ENCODE results near the gene CACNB2.
A peak's percentile ranks its signal among the peaks of the same experiment; 100 is the strongest.

CACNB2 gene

DNA sequence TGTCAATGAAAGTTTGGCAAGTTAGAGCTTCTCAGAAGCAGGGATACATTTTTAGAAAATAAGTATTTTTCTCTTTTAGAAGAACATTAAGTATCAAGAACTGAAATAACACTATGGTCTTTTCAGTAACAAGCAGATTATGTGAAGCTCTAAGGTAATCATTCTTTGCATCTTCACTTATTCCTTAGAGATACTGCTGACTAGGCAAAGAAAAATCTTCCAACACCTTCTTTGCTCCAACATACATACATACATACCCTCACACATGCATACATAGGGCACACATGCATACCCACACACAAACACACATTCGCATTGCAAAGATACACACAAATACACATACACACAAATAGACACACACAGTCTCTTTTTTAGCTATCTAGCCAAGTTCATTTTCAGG lies 37.8 kb upstream of the CACNB2 start:
- H3K27ac ChIP-seq (replicated peaks) = no peak overlapping the region

DNA sequence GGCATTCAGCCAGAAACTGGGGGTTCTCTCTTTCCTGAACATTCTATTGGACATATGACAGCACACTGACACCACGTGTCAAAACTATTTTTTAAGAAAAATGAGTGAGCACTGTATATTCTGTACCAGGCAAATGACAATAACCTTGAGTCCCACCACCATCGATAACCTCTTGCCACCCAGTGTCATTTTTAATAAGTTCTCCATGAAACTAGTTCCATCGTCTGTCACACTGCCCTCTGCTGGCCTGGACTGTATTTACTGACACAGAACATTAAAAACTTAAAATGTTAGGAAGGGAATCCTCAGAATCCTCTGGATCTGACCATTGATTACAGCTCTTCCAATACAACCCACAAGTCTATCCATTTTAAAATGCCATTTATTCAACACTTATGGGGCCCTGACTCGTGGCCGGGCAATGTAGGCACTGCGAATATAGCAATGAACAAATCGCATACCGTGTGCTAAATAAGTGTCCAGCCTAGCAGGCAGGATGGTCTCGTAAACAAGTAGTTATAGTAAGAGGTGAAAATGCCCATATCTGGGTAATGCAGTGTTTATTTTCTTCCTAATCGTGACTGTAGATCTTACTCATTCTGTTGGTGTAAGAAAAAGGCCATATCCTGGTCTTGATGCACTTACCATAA lies 35.9 kb upstream of the CACNB2 start:
- TF ChIP-seq GABPA (IDR thresholded peaks at IDR 0.05; ENCODE audit: low read depth) = no peak
- no peak for TF ChIP-seq POLR2AphosphoS5 (IDR thresholded peaks at IDR 0.05; ENCODE audit: low read depth)
- TF ChIP-seq SPI1 (IDR thresholded peaks at IDR 0.05; ENCODE audit: borderline replicate concordance, low read depth) = no peak
- TF ChIP-seq REST (IDR thresholded peaks at IDR 0.05; ENCODE audit: insufficient replicate concordance, low read depth) = no peak
- no peak for TF ChIP-seq CTCF (IDR thresholded peaks at IDR 0.05; ENCODE audit: insufficient read depth, low read length)
- DNase-seq (ENCODE audit: low read depth in 1 of 2, low spot score in 1 of 2) = peak in 1 of 2 experiments; percentile 4
- H3K27ac ChIP-seq (replicated peaks) = no peak overlapping the region
- no peak overlapping the region for H3K4me3 ChIP-seq (replicated peaks; ENCODE audit: insufficient read depth, low read length)
- H3K27me3 ChIP-seq (ENCODE audit: insufficient read depth, poor library complexity, severe bottlenecking) = no peaks in the 10 kb centered on the region

More for the DNA sequence above, 37.8 kb upstream of the CACNB2 start:
- no peak for TF ChIP-seq SPI1 (IDR thresholded peaks at IDR 0.05; ENCODE audit: borderline replicate concordance, low read depth)
- no peak for TF ChIP-seq GABPA (IDR thresholded peaks at IDR 0.05; ENCODE audit: low read depth)
- TF ChIP-seq CTCF (IDR thresholded peaks at IDR 0.05; ENCODE audit: insufficient read depth, low read length) = no peak
- no peak for TF ChIP-seq POLR2AphosphoS5 (IDR thresholded peaks at IDR 0.05; ENCODE audit: low read depth)
- no peak for TF ChIP-seq REST (IDR thresholded peaks at IDR 0.05; ENCODE audit: insufficient replicate concordance, low read depth)
- no peak for DNase-seq (ENCODE audit: low read depth in 1 of 2, low spot score in 1 of 2)
- H3K4me3 ChIP-seq (replicated peaks; ENCODE audit: insufficient read depth, low read length) = no peak overlapping the region
- H3K27me3 ChIP-seq (ENCODE audit: insufficient read depth, poor library complexity, severe bottlenecking) = no peaks in the 10 kb centered on the region

- Histone ChIP-seq H3K27me3 (ENCODE audit: insufficient read depth, poor library complexity, severe bottlenecking) (no peaks in the 10 kb centered on the region), H3K4me3 (replicated peaks; ENCODE audit: insufficient read depth, low read length) (no peak overlapping the region), H3K27ac (replicated peaks) (no peak overlapping the region)
- TF ChIP-seq GABPA (IDR thresholded peaks at IDR 0.05; ENCODE audit: low read depth) = no peak
- no peak for TF ChIP-seq SPI1 (IDR thresholded peaks at IDR 0.05; ENCODE audit: borderline replicate concordance, low read depth)
- TF ChIP-seq POLR2AphosphoS5 (IDR thresholded peaks at IDR 0.05; ENCODE audit: low read depth) = no peak
- no peak for TF ChIP-seq CTCF (IDR thresholded peaks at IDR 0.05; ENCODE audit: insufficient read depth, low read length)
- TF ChIP-seq REST (IDR thresholded peaks at IDR 0.05; ENCODE audit: insufficient replicate concordance, low read depth) = no peak
- no peak for DNase-seq (ENCODE audit: low read depth in 1 of 2, low spot score in 1 of 2)
These were observed 30.8 kb upstream of the CACNB2 start for GRCh38 chr10:18109341-18109870.

Data from HL-60 (cell line).